K562 (cell line): ENCODE data around the gene RPS6KA4. TPM values are rescaled to one million over a fixed set of nuclear protein-coding genes. Genes with fewer than 3 reads are reported as not detected.

Source experiments
- BCOR ChIP-seq: fragments of 450-650 bp; IDR thresholded peaks from 2 replicates; pipeline ENCODE4 v1.6.1; 2016
- CCAR2 ChIP-seq: fragments of 200-400 bp; formaldehyde crosslinking; IDR thresholded peaks from 2 replicates; pipeline ENCODE4 v1.6.1; 2017; ENCODE audit warnings: mild to moderate bottlenecking, low read depth, low read length
- CTCFL ChIP-seq: IDR thresholded peaks from 2 replicates; pipeline ENCODE4 v1.6.1; 2011; ENCODE audit warnings: borderline replicate concordance, low read depth, mild to moderate bottlenecking, moderate library complexity, low read length; ENCODE audit not compliant: insufficient read depth, poor library complexity, severe bottlenecking
- CXXC5 ChIP-seq: fragments of 250-450 bp; sonication (Bioruptor Pico); IDR thresholded peaks from 2 replicates; pipeline ENCODE4 v1.8.0; 2022; ENCODE audit warnings: inconsistent platforms, mild to moderate bottlenecking, moderate library complexity
- FOXA3 ChIP-seq, 2 experiments: fragments of 450-650 bp in 1 of 2; sonication (generic) in 1 of 2; formaldehyde crosslinking; IDR thresholded peaks in 1 of 2; conservative IDR thresholded peaks in 1 of 2; 2 replicates each; pipeline versions ENCODE4 v1.4.0 to v1.8.0; 2020 to 2022; ENCODE audit warnings: mild to moderate bottlenecking in 2 of 2, missing genetic modification reagents in 1 of 2
- JUNB ChIP-seq: fragments of 450-650 bp; formaldehyde crosslinking; conservative IDR thresholded peaks from 2 replicates; pipeline ENCODE4 v1.4.0; 2020; ENCODE audit warnings: mild to moderate bottlenecking
- NR2C1 ChIP-seq, 2 experiments: fragments of 450-650 bp; IDR thresholded peaks; 2 replicates each; pipeline ENCODE4 v1.6.1; 2017; ENCODE audit warnings: mild to moderate bottlenecking in 2 of 2, antibody characterized with exemption in 1 of 2, inconsistent platforms in 1 of 2, missing compliant biosample characterization in 1 of 2, missing genetic modification characterization in 1 of 2
- NR4A1 ChIP-seq, 2 experiments: fragments of 250-450 bp in 1 of 2; fragments of 450-650 bp in 1 of 2; sonication (Bioruptor Pico) in 1 of 2; IDR thresholded peaks; 2 replicates each; pipeline versions ENCODE4 v1.4.0 to v1.6.1; 2016 to 2020; ENCODE audit warnings: mild to moderate bottlenecking in 2 of 2, missing compliant biosample characterization in 1 of 2, missing genetic modification characterization in 1 of 2, moderate library complexity in 1 of 2
- POLR2A ChIP-seq: fragments of 450-650 bp; conservative IDR thresholded peaks from 2 replicates; pipeline ENCODE4 v1.6.1; 2016
- POLR2G ChIP-seq: fragments of 200-400 bp; formaldehyde crosslinking; IDR thresholded peaks from 2 replicates; pipeline ENCODE4 v1.6.1; 2017; ENCODE audit warnings: low read depth, mild to moderate bottlenecking, antibody characterized with exemption, low read length, moderate library complexity
- STAT6 ChIP-seq: sonication (generic); formaldehyde crosslinking; IDR thresholded peaks from 2 replicates; pipeline ENCODE4 v1.8.1; 2023; ENCODE audit warnings: mild to moderate bottlenecking, missing genetic modification reagents
- YY1 ChIP-seq, 3 experiments: IDR thresholded peaks; 2 replicates each; pipeline ENCODE4 v1.6.1; 2011; ENCODE audit warnings: low read length in 2 of 3, mild to moderate bottlenecking in 2 of 3, moderate library complexity in 2 of 3, borderline replicate concordance in 1 of 3, control low read depth in 1 of 3, low read depth in 1 of 3; ENCODE audit not compliant: insufficient read depth in 3 of 3, insufficient replicate concordance in 2 of 3, control insufficient read depth in 1 of 3, insufficient read length in 1 of 3; ENCODE audit errors: extremely low read depth in 1 of 3
- ZBED1 ChIP-seq: IDR thresholded peaks from 2 replicates; pipeline ENCODE4 v1.6.1; 2014
- ZFX ChIP-seq: sonication (generic); formaldehyde crosslinking; IDR thresholded peaks from 2 replicates; pipeline ENCODE4 v1.8.0; 2022; ENCODE audit warnings: mild to moderate bottlenecking, missing genetic modification reagents, moderate library complexity
- ZKSCAN1 ChIP-seq: fragments of 150-350 bp; IDR thresholded peaks from 2 replicates; pipeline ENCODE4 v1.6.1; 2016; ENCODE audit warnings: low read depth, low read length
- ZNF165 ChIP-seq: fragments of 250-450 bp; sonication (Bioruptor Pico); IDR thresholded peaks from 2 replicates; pipeline ENCODE4 v1.4.0; 2020; ENCODE audit warnings: borderline replicate concordance
- ZNF384 ChIP-seq: IDR thresholded peaks from 2 replicates; pipeline ENCODE4 v1.6.1; 2012; ENCODE audit warnings: low read depth, low read length, improper control_type of control experiment
- ZNF717 ChIP-seq: fragments of 250-450 bp; sonication (Bioruptor Pico); IDR thresholded peaks from 2 replicates; pipeline ENCODE4 v1.5.0; 2021
- ZZZ3 ChIP-seq: fragments of 450-650 bp; IDR thresholded peaks from 2 replicates; pipeline ENCODE4 v1.6.1; 2016; ENCODE audit warnings: antibody characterized with exemption, mild to moderate bottlenecking, moderate library complexity
- polyA plus RNA-seq, 8 experiments: library from polyadenylated mRNA; depleted of rRNA in 4 of 8; stranded (reverse) in 5 of 8; unstranded in 3 of 8; fragments of >200 nt; fragmentation: Nextera tagmentation in 2 of 8; fragmentation: Illumina TruSeq in 1 of 8; extraction: Ambion mirVana in 2 of 8; extraction: Trizol in 1 of 8; gene quantifications; 2 replicates each; pipeline versions ENCODE4 v1.2.1 to v1.2.3, GENCODE V29; 2011 to 2014; ENCODE audit warnings: inconsistent platforms in 1 of 8, missing spikeins in 1 of 8
- total RNA-seq, 7 experiments: library from RNA; depleted of rRNA in 6 of 7; stranded (reverse); fragments of >200 nt in 6 of 7; fragmentation: Illumina TruSeq in 2 of 7; extraction: Trizol in 2 of 7; gene quantifications; 2 replicates each; pipeline versions ENCODE4 v1.2.1 to v1.2.3, GENCODE V29; 2011 to 2021; ENCODE audit warnings: low replicate concordance in 1 of 7
- TF ChIP-seq, protein P1 (sequence below): fragments of 450-650 bp; IDR thresholded peaks from 2 replicates; pipeline ENCODE4 v1.6.1; 2016; ENCODE audit warnings: low read depth, mild to moderate bottlenecking, moderate library complexity

Gene RPS6KA4
- total and polyA plus RNA-seq, 9 of the 15 experiments (the other 6 are each of a cell fraction or from before 2014, with no cell fraction given): 0.15 to 23.8 (median 9.8) TPM

GRCh38 chr11:64331569-64332371, 27.2 kb upstream of the RPS6KA4 start (continued):
- TF ChIP-seq STAT6 (CRISPR knock-in tag) (no peak), NR4A1 (CRISPR knock-in tag; IDR thresholded peaks at IDR 0.05) (no peak), NR4A1 (tag; IDR thresholded peaks at IDR 0.05) (peak; percentile 79; the same call in 1 of the 2 replicates), JUNB (CRISPR knock-in tag) (no peak), CTCFL (peak; percentile 69), ZFX (CRISPR knock-in tag) (peak; percentile 74), POLR2A (0 out of 2 replicates have a peak, but pooled peaks have one; percentile 53), ZKSCAN1 (no peak), CCAR2 (no peak), CXXC5 (peak; percentile 56), ZNF717 (CRISPR knock-in tag) (no peak), ZNF384 (no peak), ZZZ3 (no peak), BCOR (peak; percentile 79), POLR2G (peak; percentile 59), NR2C1 (IDR thresholded peaks at IDR 0.05) (peak; percentile 77), NR2C1 (tag; IDR thresholded peaks at IDR 0.05) (peak; percentile 80; the same call in 1 of the 2 replicates), FOXA3 (CRISPR knock-in tag; conservative IDR thresholded peaks at IDR 0.05 in 1 of 2, IDR thresholded peaks at IDR 0.05 in 1 of 2) (no peak), YY1 (IDR thresholded peaks at IDR 0.05; ENCODE audit: borderline replicate concordance in 1 of 3, control insufficient read depth in 1 of 3, extremely low read depth in 1 of 3, insufficient read depth in 3 of 3, insufficient read length in 1 of 3, insufficient replicate concordance in 2 of 3, low read depth in 1 of 3, low read length in 2 of 3) (peak in 2 of 3 experiments; percentile 49 to 75), ZBED1 (no peak), ZNF165 (CRISPR knock-in tag) (no peak)
- TF ChIP-seq, protein P1, sequence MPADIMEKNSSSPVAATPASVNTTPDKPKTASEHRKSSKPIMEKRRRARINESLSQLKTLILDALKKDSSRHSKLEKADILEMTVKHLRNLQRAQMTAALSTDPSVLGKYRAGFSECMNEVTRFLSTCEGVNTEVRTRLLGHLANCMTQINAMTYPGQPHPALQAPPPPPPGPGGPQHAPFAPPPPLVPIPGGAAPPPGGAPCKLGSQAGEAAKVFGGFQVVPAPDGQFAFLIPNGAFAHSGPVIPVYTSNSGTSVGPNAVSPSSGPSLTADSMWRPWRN: 0 out of 2 replicates have a peak, but pooled peaks have one; percentile 22
